ENCODE results near the gene OR2F1.
"Not testable (repeated sequence)": the region's sequence is repeated elsewhere in the genome, so short reads cannot be mapped to it uniquely, and the experiment has no call there.

Gene OR2F1

DNA sequence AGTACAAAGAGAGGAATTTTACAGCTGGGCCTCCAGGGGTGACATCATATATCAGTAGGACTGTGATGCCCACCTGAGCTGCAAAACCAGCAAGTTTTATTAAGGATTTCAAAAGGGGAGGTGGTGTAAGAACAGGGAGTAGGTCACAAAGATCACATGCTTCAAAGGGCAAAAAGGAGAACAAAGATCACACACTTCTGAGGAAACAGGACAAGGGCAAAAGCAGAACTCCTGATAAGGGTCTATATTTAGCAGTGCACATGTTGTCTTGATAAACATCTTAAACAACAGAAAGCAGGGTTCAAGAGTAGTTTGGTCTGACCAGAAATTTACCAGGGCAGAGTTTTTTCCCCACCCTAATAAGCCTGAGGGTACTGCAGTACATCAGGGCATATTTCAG is 55.4 kb downstream of the OR2F1 start:
- DNase-seq: not testable (repeated sequence)

DNA sequence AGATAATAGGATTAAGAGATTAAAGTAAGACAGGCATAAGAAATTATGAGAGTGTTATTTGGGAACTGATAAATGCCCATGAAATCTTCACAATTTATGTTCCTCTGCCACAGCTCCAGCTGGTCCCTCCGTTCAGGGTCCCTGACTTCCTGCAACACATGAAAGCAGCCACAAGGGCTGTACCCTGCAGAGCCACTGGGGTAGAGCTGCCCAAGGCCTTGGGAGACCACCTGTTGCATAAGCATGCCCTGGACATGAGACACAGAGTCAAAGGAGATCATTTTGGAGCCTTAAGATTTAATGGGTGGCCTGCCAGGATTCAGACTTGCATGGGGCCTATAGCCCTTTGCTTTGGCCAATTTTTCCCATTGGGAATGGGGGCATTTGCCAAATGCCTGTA is 56.2 kb downstream of the OR2F1 start:
- not testable (repeated sequence) for DNase-seq

DNA sequence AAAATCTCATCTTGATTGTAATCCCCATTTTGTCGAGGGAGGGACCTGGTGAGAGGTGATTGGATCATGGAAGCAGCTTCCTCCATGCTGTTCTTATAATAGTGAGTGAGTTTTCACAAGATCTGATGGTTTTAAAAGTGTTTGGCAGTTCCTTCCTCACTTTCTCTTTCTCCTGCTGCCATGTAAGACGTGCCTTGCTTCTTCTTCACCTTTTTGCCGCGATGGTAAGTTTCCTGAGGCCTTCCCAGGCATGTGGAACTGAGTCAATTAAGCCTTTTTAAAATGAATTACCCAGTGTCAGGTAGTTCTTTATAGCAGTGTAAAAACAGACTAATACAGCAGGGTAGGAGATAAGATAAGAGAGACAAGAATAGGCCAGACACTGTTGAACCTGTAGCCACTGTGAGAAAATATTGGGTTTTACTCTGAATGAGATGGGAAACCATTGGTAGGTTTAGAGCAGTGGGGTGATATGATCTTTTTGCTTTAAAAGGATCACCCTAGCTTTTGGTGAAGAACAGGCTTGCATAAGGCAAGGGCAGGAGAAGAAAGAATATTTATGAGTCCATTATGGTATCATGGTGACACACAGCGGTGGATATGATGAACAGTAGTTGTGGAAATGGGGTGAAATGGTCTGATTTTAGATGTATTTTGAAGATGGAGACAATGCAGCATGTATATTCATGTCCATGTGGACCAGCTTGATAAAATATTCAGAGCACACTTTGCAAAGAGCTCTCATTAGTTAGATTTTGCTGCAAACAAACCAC is 57.0 kb downstream of the OR2F1 start:
- no peak for DNase-seq
